Measurements from ENCODE around the gene ZHX3. TPM values are rescaled to one million over a fixed set of nuclear protein-coding genes. Genes with fewer than 3 reads are reported as not detected.

Gene ZHX3
- total and polyA plus RNA-seq, 2 of the 13 experiments (the other 11 are each of a cell fraction or from before 2014, with no cell fraction given), result 8.4 to 11.7 TPM

DNA sequence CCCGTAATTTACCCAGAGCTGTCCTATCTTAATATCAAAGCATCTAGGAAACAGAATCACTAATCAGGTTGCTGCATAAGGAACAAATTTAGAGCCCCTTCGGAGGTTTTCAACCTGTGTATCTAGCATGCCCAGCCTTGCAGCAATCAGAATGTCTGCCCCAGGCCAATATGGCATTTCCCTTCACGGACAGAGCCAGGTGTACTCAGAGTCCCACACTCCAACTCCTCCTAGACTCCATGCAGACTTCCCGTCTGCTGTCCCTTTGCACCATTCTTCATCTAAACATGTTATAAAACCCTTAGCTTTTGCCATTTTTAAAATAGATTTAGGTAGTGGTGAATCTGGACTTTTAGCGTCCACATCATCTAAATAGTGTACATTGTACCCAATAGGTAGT, 61.0 kb downstream of the ZHX3 start (continued):
- TF ChIP-seq SETDB1 (CRISPR knock-in tag; IDR thresholded peaks at IDR 0.05; ENCODE audit: borderline replicate concordance) (no peak), MYPOP (CRISPR knock-in tag; IDR thresholded peaks at IDR 0.05) (no peak), ZNF446 (CRISPR knock-in tag; IDR thresholded peaks at IDR 0.05) (no peak), SP4 (CRISPR knock-in tag; IDR thresholded peaks at IDR 0.05) (no peak), KAT2B (IDR thresholded peaks at IDR 0.05; ENCODE audit: borderline replicate concordance, low read depth, low read length) (no peak), IKZF4 (CRISPR knock-in tag; IDR thresholded peaks at IDR 0.05; ENCODE audit: borderline replicate concordance, low read depth, not compliant biosample characterization) (no peak)
- TF ChIP-seq, protein P1, sequence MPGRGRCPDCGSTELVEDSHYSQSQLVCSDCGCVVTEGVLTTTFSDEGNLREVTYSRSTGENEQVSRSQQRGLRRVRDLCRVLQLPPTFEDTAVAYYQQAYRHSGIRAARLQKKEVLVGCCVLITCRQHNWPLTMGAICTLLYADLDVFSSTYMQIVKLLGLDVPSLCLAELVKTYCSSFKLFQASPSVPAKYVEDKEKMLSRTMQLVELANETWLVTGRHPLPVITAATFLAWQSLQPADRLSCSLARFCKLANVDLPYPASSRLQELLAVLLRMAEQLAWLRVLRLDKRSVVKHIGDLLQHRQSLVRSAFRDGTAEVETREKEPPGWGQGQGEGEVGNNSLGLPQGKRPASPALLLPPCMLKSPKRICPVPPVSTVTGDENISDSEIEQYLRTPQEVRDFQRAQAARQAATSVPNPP (CRISPR knock-in tag; IDR thresholded peaks at IDR 0.05), result no peak
- TF ChIP-seq, protein P2, sequence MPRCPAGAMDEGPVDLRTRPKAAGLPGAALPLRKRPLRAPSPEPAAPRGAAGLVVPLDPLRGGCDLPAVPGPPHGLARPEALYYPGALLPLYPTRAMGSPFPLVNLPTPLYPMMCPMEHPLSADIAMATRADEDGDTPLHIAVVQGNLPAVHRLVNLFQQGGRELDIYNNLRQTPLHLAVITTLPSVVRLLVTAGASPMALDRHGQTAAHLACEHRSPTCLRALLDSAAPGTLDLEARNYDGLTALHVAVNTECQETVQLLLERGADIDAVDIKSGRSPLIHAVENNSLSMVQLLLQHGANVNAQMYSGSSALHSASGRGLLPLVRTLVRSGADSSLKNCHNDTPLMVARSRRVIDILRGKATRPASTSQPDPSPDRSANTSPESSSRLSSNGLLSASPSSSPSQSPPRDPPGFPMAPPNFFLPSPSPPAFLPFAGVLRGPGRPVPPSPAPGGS (CRISPR knock-in tag; IDR thresholded peaks at IDR 0.05), result no peak

DNA sequence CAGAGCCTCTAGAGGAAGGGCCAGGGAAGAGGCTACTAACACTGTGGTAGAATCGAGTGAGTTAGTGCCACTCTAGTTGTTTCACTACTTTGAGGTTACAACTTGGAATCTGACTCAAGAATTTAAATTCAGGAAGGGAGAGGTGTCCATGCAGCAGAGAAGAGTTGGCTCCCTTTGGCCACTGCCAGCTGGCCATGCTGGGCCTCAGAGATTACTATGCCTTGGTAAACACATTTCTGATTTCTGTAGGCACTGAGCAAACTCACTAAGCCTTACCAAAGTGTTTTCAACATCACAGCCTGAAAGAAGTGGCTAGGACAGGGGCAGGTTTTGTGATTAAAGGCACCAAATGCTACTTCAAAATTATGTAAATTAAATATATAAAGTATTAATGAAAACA, 61.9 kb downstream of the ZHX3 start:
- H3K4me2 ChIP-seq (ENCODE audit: low read depth, low read length), result no peak overlapping the region
- H3K27me3 ChIP-seq (ENCODE audit: control insufficient read depth in 1 of 2, insufficient read depth in 2 of 2, low read length in 2 of 2), result no peaks in the 10 kb centered on the region
- POLR2A ChIA-PET, result no interaction called here
- H3K9ac ChIP-seq (ENCODE audit: insufficient read depth, low read depth, low read length), result no peak overlapping the region
- H3K36me3 ChIP-seq (replicated peaks in 1 of 2; ENCODE audit: control insufficient read depth in 1 of 2, insufficient read depth in 2 of 2, low read length in 2 of 2), result no peaks in the 10 kb centered on the region
- DNase-seq (ENCODE audit: low spot score), result no peak
- H4K20me1 ChIP-seq (ENCODE audit: insufficient read depth, low read length), result no peaks in the 10 kb centered on the region
- CTCF ChIA-PET (ENCODE audit: low intra/inter-chr PET ratio, low total read pairs), result no interaction called here
- no peak overlapping the region for H3K4me3 ChIP-seq (replicated peaks in 1 of 3; ENCODE audit: insufficient read depth in 1 of 3, low read depth in 2 of 3, low read length in 3 of 3)
- no peaks in the 10 kb centered on the region for H3K9me3 ChIP-seq (ENCODE audit: low read length)
- BruUV-seq (replicated peaks), result no TSS peak
- H3K79me2 ChIP-seq (ENCODE audit: insufficient read depth, low read length), result no peaks in the 10 kb centered on the region
- 80% methylated on average over 1 of the region's 1 CpG for WGBS (ENCODE audit: low lambda C conversion rate)
- in situ Hi-C loops (cut with HindIII; ENCODE audit: extremely low pct_ligation_motif_present, low pct_unique_long_range_greater_than_20kb) (no loop called here), intact Hi-C loops (cut with micrococcal nuclease; ENCODE audit: unreplicated experiment) (no loop called here)
- H3K4me1 ChIP-seq (ENCODE audit: insufficient read depth, low read length), result peaks cover 5% of the 10 kb centered on the region; the same call in 1 of the 2 replicates
- no peak overlapping the region for H2AFZ ChIP-seq (ENCODE audit: low read length)
- no peak for FAIRE-seq
- ATAC-seq, result no peak
- no peak overlapping the region for H3K27ac ChIP-seq (ENCODE audit: extremely low read length, insufficient read depth, low read length)
- TF ChIP-seq SCMH1 (CRISPR knock-in tag; IDR thresholded peaks at IDR 0.05; ENCODE audit: borderline replicate concordance) (no peak), BRCA1 (CRISPR knock-in tag; IDR thresholded peaks at IDR 0.05) (no peak), SRF (IDR thresholded peaks at IDR 0.05; ENCODE audit: low read depth, low read length) (no peak), ZSCAN30 (CRISPR knock-in tag; IDR thresholded peaks at IDR 0.05) (no peak), MEF2D (CRISPR knock-in tag; IDR thresholded peaks at IDR 0.05) (no peak), ZFY (CRISPR knock-in tag; IDR thresholded peaks at IDR 0.05) (no peak), FOXJ3 (CRISPR knock-in tag; IDR thresholded peaks at IDR 0.05; ENCODE audit: borderline replicate concordance) (no peak), SPEN (CRISPR knock-in tag; IDR thresholded peaks at IDR 0.05; ENCODE audit: low read depth) (no peak), ZNF160 (CRISPR knock-in tag; IDR thresholded peaks at IDR 0.05) (no peak), NR2F1 (CRISPR knock-in tag; IDR thresholded peaks at IDR 0.05) (no peak), ZNF251 (CRISPR knock-in tag; IDR thresholded peaks at IDR 0.05) (no peak)
